Neural progenitor cell (in vitro differentiated cells): ENCODE measurements around the gene DAZL. TPM values are rescaled to one million over a fixed set of nuclear protein-coding genes. Genes with fewer than 3 reads are reported as not detected.

Experiments used
- DNase-seq: peaks from one replicate; pipeline ENCODE4 v3.0.0-alpha.2; 2016; ENCODE audit warnings: low spot score
- H2AFZ ChIP-seq: fragments of 200-600 bp; sonication (generic); replicated peaks from 2 replicates; pipeline ENCODE4 v1.6.1; 2016; ENCODE audit warnings: antibody characterized with exemption
- H3F3A ChIP-seq: fragments of 200-600 bp; sonication (generic); 2 replicates; pipeline ENCODE4 v1.6.1; 2016; ENCODE audit warnings: antibody characterized with exemption, low read depth
- H3K27ac ChIP-seq: fragments of 200-600 bp; sonication (generic); 2 replicates; pipeline ENCODE4 v1.5.1; 2016; ENCODE audit warnings: mild to moderate bottlenecking
- H3K27me3 ChIP-seq: fragments of 200-600 bp; sonication (generic); 2 replicates; pipeline ENCODE4 v1.6.1; 2016; ENCODE audit warnings: mild to moderate bottlenecking, moderate library complexity
- H3K36me3 ChIP-seq: fragments of 200-600 bp; sonication (generic); 2 replicates; pipeline ENCODE4 v1.5.1; 2016
- H3K4me1 ChIP-seq: fragments of 200-600 bp; sonication (generic); 2 replicates; pipeline ENCODE4 v1.6.1; 2016; ENCODE audit warnings: mixed run types
- H3K4me2 ChIP-seq: fragments of 200-600 bp; sonication (generic); 2 replicates; pipeline ENCODE4 v1.6.1; 2016
- H3K4me3 ChIP-seq: fragments of 200-600 bp; sonication (generic); 2 replicates; pipeline ENCODE4 v1.5.1; 2016
- H3K79me2 ChIP-seq: fragments of 200-600 bp; sonication (generic); 2 replicates; pipeline ENCODE4 v1.6.1; 2016; ENCODE audit warnings: low read depth
- H3K9ac ChIP-seq: fragments of 200-600 bp; sonication (generic); 2 replicates; pipeline ENCODE4 v1.6.1; 2016
- H3K9me3 ChIP-seq: fragments of 200-600 bp; sonication (generic); 2 replicates; pipeline ENCODE4 v1.5.1; 2016; ENCODE audit warnings: low read depth
- H4K20me1 ChIP-seq: fragments of 200-600 bp; sonication (generic); 2 replicates; pipeline ENCODE4 v1.6.1; 2016; ENCODE audit warnings: low read depth
- H3K27ac Mint-ChIP-seq: 3 replicates; pipeline ENCODE4 v1.8.0; 2021; ENCODE audit warnings: mixed read lengths
- H3K27me3 Mint-ChIP-seq: 2 replicates; pipeline ENCODE4 v1.8.0; 2022; ENCODE audit warnings: low read depth, mild to moderate bottlenecking, inconsistent platforms, moderate library complexity, mixed read lengths; ENCODE audit not compliant: insufficient read depth
- H3K36me3 Mint-ChIP-seq: 3 replicates; pipeline ENCODE4 v1.8.0; 2021; ENCODE audit warnings: mixed read lengths
- H3K4me1 Mint-ChIP-seq: 3 replicates; pipeline ENCODE4 v1.8.0; 2021; ENCODE audit warnings: mixed read lengths
- H3K4me3 Mint-ChIP-seq: 3 replicates; pipeline ENCODE4 v1.8.0; 2021; ENCODE audit warnings: mild to moderate bottlenecking, moderate library complexity, mixed read lengths
- H3K9me3 Mint-ChIP-seq: 3 replicates; pipeline ENCODE4 v1.8.0; 2020; ENCODE audit warnings: mixed read lengths
- EZH2 ChIP-seq: fragments of 200-600 bp; sonication (generic); IDR thresholded peaks from 2 replicates; pipeline ENCODE4 v1.6.1; 2017; ENCODE audit warnings: antibody characterized with exemption, mild to moderate bottlenecking, moderate library complexity
- EZH2phosphoT487 ChIP-seq: fragments of 200-600 bp; sonication (generic); IDR thresholded peaks from 2 replicates; pipeline ENCODE4 v1.6.1; 2017; ENCODE audit warnings: antibody characterized with exemption
- total RNA-seq: library from RNA; depleted of rRNA; stranded (reverse); fragments of >200 nt; gene quantifications from 2 replicates; pipeline ENCODE4 v1.2.3, GENCODE V29; 2015; ENCODE audit warnings: low replicate concordance
- TF ChIP-seq, protein P1 (sequence below): fragments of 200-600 bp; sonication (generic); IDR thresholded peaks from 2 replicates; pipeline ENCODE4 v1.5.1; 2017; ENCODE audit warnings: antibody characterized with exemption, mild to moderate bottlenecking

DAZL gene
- total RNA-seq, 1 donor from 2014 or later, result 4.7 TPM

DNA sequence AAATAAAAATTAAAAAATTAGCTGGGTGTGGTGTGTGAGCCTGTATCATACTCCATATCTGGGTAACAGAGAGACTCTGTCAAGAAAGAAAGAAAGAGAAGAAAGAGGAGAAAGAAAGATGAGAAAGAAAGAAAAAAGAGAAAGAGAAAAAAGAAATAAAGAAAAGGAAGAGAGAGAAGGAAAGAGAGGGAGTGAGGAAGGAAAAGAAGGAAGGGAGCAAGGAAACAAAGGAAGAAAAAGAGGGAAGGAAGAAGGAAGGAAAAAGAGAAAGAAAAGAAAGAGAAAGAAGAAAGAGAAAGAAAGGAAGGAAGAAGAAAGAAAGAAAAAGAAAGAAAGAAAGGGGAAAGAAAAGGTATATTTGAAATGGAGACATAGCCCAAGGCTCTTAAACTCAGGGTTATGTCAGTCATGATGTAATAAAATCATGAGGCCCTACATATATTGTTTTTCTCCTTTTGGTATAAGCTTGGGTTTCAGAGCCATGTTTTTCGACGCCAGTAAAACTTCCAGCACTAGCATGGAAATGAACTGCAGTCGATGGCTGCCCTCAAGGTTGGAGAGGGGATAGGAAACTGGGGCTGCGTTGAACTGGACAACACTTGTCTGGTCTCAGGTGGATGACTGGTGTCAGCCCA is 53.8 kb downstream of the DAZL start:
- H3K4me2 ChIP-seq, result no peak overlapping the region
- H3K9me3 Mint-ChIP-seq, result no peaks in the 10 kb centered on the region
- H4K20me1 ChIP-seq, result no peaks in the 10 kb centered on the region
- no peak overlapping the region for H3K27ac Mint-ChIP-seq
- H3K9ac ChIP-seq, result no peak overlapping the region
- no peaks in the 10 kb centered on the region for H3K79me2 ChIP-seq
- TF ChIP-seq, protein P1, sequence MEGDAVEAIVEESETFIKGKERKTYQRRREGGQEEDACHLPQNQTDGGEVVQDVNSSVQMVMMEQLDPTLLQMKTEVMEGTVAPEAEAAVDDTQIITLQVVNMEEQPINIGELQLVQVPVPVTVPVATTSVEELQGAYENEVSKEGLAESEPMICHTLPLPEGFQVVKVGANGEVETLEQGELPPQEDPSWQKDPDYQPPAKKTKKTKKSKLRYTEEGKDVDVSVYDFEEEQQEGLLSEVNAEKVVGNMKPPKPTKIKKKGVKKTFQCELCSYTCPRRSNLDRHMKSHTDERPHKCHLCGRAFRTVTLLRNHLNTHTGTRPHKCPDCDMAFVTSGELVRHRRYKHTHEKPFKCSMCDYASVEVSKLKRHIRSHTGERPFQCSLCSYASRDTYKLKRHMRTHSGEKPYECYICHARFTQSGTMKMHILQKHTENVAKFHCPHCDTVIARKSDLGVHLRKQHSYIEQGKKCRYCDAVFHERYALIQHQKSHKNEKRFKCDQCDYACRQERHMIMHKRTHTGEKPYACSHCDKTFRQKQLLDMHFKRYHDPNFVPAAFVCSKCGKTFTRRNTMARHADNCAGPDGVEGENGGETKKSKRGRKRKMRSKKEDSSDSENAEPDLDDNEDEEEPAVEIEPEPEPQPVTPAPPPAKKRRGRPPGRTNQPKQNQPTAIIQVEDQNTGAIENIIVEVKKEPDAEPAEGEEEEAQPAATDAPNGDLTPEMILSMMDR, result no peak
- TF ChIP-seq EZH2 (no peak), EZH2phosphoT487 (no peak)
- peaks cover 10% of the 10 kb centered on the region for H3K4me1 Mint-ChIP-seq
- H3K36me3 Mint-ChIP-seq, result no peaks in the 10 kb centered on the region
- H2AFZ ChIP-seq, result peak overlapping the region; percentile 88
- H3K4me1 ChIP-seq, result no peaks in the 10 kb centered on the region
- H3F3A ChIP-seq, result no peaks in the 10 kb centered on the region
- no peaks in the 10 kb centered on the region for H3K36me3 ChIP-seq
- no peaks in the 10 kb centered on the region for H3K27me3 ChIP-seq
- H3K4me3 ChIP-seq, result no peak overlapping the region
- no peak overlapping the region for H3K27ac ChIP-seq
- DNase-seq, result no peak
- H3K27me3 Mint-ChIP-seq, result peaks cover 4% of the 10 kb centered on the region
- no peak overlapping the region for H3K4me3 Mint-ChIP-seq
- no peaks in the 10 kb centered on the region for H3K9me3 ChIP-seq

DNA sequence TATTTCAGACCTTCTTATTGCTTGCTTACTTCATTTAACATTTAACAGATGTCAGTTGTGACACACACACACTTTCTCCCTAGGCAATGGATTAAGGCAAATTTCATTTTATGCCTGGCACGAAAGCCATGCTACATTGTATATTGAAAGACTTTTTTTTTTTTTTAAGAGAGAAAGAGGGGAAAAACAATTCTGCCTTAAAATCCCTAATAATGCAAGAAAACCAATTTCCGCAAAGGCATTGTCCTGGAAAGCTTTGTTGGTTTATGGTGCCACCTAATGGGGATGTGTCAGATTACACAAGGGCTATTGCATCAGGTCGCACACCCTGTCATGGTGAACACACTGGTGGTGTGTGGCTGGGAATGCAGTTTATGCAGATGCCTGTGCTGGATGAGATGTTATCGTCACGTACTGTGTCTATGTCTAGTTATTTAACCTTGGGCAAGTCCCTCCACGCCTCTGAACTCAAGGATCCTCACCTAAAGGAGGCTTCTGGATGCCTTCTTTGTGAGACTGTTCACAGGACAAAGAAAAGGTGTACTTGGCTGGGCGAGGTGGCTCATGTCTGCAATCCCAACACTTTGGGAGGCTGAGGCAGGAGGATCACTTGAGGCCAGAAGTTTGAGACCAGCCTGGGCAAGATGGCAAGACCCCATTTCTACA is 54.4 kb downstream of the DAZL start:
- Histone ChIP-seq H4K20me1 (no peaks in the 10 kb centered on the region), H3K4me2 (no peak overlapping the region), H3K9me3 (no peaks in the 10 kb centered on the region), H3K36me3 (no peaks in the 10 kb centered on the region), H3K4me1 (no peaks in the 10 kb centered on the region), H3K9ac (no peak overlapping the region), H3F3A (no peaks in the 10 kb centered on the region), H3K4me3 (no peak overlapping the region), H3K27ac (no peak overlapping the region), H2AFZ (peak overlapping the region; percentile 88), H3K27me3 (no peaks in the 10 kb centered on the region), H3K79me2 (no peaks in the 10 kb centered on the region)
- Mint-ChIP-seq H3K27ac (peak overlapping the region; percentile 95), H3K9me3 (no peaks in the 10 kb centered on the region), H3K4me3 (peak overlapping the region; percentile 12), H3K27me3 (peaks cover 4% of the 10 kb centered on the region), H3K36me3 (no peaks in the 10 kb centered on the region), H3K4me1 (peaks cover 10% of the 10 kb centered on the region)
- no peak for TF ChIP-seq EZH2
- TF ChIP-seq, protein P1, result peak; percentile 87
- DNase-seq, result peak; percentile 82

DNA sequence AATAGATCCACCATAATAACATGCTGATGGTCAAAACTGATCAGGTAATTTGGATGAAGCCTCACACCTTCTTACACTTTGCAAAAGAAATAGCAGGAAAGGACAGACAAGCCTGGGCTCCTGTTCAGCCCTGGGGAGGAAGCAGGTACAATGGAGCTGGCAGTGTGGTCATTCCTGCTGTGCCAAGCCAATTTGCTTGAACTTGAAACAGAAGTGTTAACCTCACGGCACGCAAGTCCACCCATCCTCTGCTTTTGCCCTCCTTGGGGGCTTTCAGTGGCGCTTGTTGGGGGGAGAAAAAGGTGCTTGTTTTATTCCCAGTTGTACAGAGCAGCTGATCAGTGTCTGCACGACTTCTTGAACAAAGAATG is 54.9 kb downstream of the DAZL start:
- H3K36me3 ChIP-seq, result no peaks in the 10 kb centered on the region
- no peak overlapping the region for H3K27ac Mint-ChIP-seq
- no peaks in the 10 kb centered on the region for H3F3A ChIP-seq
- H3K4me3 Mint-ChIP-seq, result peak overlapping the region; percentile 12
- H2AFZ ChIP-seq, result no peak overlapping the region
- H3K9ac ChIP-seq, result no peak overlapping the region
- no peaks in the 10 kb centered on the region for H3K9me3 ChIP-seq
- TF ChIP-seq, protein P1, result no peak
- TF ChIP-seq EZH2 (no peak), EZH2phosphoT487 (no peak)
- H3K4me1 Mint-ChIP-seq, result peaks cover 14% of the 10 kb centered on the region
- H3K4me3 ChIP-seq, result no peak overlapping the region
- no peaks in the 10 kb centered on the region for H3K27me3 ChIP-seq
- H3K79me2 ChIP-seq, result no peaks in the 10 kb centered on the region
- H3K27me3 Mint-ChIP-seq, result peaks cover 4% of the 10 kb centered on the region
- H3K36me3 Mint-ChIP-seq, result no peaks in the 10 kb centered on the region
- H3K4me1 ChIP-seq, result peaks cover 4% of the 10 kb centered on the region
- H3K9me3 Mint-ChIP-seq, result no peaks in the 10 kb centered on the region
- no peak overlapping the region for H3K27ac ChIP-seq
- DNase-seq, result no peak
- H3K4me2 ChIP-seq, result no peak overlapping the region
- no peaks in the 10 kb centered on the region for H4K20me1 ChIP-seq
